ENCODE results near the gene ZNF155. TPM values are rescaled to one million over a fixed set of nuclear protein-coding genes. Genes with fewer than 3 reads are reported as not detected.
A peak's percentile ranks its signal among the peaks of the same experiment; 100 is the strongest.

Gene ZNF155
- total and polyA plus RNA-seq, 10 donors: 5.1 to 18.2 (median 10.2) TPM

DNA sequence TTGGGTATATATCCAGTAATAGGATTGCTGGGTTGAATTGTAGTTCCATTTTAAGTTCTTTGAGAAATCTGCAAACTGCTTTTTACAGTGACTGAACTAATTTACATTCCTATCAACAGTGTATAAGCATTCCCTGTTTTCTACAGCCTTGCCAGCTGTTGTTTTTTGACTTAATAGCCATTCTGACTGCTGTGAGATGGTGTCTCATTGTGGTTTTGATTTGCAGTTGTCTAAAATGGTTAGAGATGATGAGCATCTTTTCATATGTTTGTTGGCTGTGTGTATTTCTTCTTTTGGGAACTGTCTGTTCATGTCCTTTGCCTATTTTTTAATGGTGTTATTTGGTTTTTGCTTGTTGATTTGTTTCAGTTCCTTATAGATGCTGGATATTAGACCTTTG is 37.2 kb downstream of the ZNF155 start:
- no peak for DNase-seq
- intact Hi-C loops (cut with DNase I; ENCODE audit: low total_unique reads): no loop called here
- no peaks in the 10 kb centered on the region for H3K36me3 ChIP-seq
- TF ChIP-seq POLR2A (IDR thresholded peaks at IDR 0.05): no peak
- TF ChIP-seq POLR2AphosphoS5 (IDR thresholded peaks at IDR 0.05): no peak
- TF ChIP-seq, protein P1, sequence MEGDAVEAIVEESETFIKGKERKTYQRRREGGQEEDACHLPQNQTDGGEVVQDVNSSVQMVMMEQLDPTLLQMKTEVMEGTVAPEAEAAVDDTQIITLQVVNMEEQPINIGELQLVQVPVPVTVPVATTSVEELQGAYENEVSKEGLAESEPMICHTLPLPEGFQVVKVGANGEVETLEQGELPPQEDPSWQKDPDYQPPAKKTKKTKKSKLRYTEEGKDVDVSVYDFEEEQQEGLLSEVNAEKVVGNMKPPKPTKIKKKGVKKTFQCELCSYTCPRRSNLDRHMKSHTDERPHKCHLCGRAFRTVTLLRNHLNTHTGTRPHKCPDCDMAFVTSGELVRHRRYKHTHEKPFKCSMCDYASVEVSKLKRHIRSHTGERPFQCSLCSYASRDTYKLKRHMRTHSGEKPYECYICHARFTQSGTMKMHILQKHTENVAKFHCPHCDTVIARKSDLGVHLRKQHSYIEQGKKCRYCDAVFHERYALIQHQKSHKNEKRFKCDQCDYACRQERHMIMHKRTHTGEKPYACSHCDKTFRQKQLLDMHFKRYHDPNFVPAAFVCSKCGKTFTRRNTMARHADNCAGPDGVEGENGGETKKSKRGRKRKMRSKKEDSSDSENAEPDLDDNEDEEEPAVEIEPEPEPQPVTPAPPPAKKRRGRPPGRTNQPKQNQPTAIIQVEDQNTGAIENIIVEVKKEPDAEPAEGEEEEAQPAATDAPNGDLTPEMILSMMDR (IDR thresholded peaks at IDR 0.05 in 8 of 11, conservative IDR thresholded peaks at IDR 0.05 in 3 of 11): no peak
- peaks cover 0 to 56% (median 36%) of the 10 kb centered on the region in 8 donors for H3K9me3 ChIP-seq
- H3K4me3 ChIP-seq: no peak overlapping the region
- no peaks in the 10 kb centered on the region for H3K27me3 ChIP-seq (replicated peaks in 1 of 7)
- H3K4me1 ChIP-seq: peaks cover 0 to 15% (median 13%) of the 10 kb centered on the region in 6 donors
- H3K27ac ChIP-seq: no peak overlapping the region

DNA sequence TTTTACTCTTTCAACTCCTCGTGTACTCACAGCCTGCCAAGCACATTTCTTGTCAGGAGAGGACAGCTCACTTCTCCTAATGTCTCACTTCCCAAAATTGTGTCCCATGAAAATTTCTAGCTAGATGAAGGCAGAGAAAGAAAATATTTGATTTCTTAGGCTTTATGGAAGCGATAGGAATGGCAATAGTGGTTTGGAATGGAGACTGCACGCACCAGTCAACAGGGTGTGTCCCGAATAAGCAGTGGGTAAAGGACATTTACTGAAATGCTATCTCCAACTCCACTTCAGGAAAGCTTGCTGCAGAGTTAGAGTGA is 40.9 kb downstream of the ZNF155 start:
- Histone ChIP-seq H3K36me3 (peaks cover 9 to 36% (median 32%) of the 10 kb centered on the region in 6 donors), H3K27me3 (replicated peaks in 1 of 7) (no peaks in the 10 kb centered on the region), H3K4me1 (peaks cover 0 to 20% (median 16%) of the 10 kb centered on the region in 6 donors), H3K27ac (peak overlapping the region in 7 of 8 donors; percentile 51 to 87 (median 74)), H3K9me3 (peaks cover 10 to 56% (median 39%) of the 10 kb centered on the region in 8 donors), H3K4me3 (peak overlapping the region; percentile 47 to 89 (median 70))
- WGBS, 5 donors: 44 to 50% (median 47%) methylated on average over 4 of the region's 4 CpGs
- intact Hi-C loops (cut with DNase I; ENCODE audit: low total_unique reads): no loop called here
- DNase-seq: no peak
- TF ChIP-seq, protein P1 (IDR thresholded peaks at IDR 0.05 in 8 of 11, conservative IDR thresholded peaks at IDR 0.05 in 3 of 11): no peak
- no peak for TF ChIP-seq POLR2A (IDR thresholded peaks at IDR 0.05)
- TF ChIP-seq POLR2AphosphoS5 (IDR thresholded peaks at IDR 0.05): no peak

DNA sequence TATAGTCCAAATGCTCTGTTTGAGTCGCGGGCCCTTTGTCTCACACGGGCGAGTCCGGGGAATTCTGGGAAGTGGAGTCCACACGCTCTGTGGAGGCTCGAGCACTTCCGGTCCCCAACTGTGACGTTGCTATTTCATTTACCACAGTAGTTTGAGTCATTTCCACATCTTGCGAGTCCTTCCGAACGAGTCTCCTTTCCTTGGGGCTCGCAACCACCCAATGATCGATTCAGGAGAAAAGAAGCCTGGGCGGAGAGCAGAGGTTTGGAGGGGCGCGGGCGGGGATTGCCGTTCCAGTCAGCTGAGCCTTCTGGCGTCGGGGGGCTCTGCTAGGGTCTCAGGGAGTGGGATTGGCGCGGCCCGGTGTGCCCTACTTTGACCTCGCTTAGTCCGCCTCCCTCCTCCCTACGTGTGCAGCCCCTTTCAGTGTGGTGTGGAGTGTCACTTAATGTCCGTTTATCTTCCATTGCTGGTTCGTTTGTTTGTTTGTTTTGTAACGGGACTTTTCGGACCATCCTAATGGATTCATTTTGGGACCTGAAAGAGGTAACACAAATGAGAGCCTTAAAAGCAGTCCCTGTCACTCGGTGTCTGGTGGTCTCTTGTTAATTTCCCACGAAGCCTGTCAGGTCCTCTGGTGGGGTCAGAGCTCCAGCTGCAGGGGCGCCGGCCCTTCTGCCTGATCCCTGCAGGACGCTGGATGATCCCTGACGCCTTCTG is 41.4 kb downstream of the ZNF155 start, which contains the start of gene ZNF222:
Gene ZNF222 (plus strand): TSS at position 163 of the 720 bp plus-strand sequence. CDS start 58 bp downstream, at position 221.
- TF ChIP-seq POLR2A (IDR thresholded peaks at IDR 0.05): no peak
- peak; percentile 53 to 78 (median 64) for TF ChIP-seq POLR2AphosphoS5 (IDR thresholded peaks at IDR 0.05)
- TF ChIP-seq, protein P1 (IDR thresholded peaks at IDR 0.05 in 8 of 11, conservative IDR thresholded peaks at IDR 0.05 in 3 of 11): no peak
- peak; percentile 94 for DNase-seq
- intact Hi-C loops (cut with DNase I; ENCODE audit: low total_unique reads): no loop called here
- Histone ChIP-seq H3K27me3 (replicated peaks in 1 of 7) (no peaks in the 10 kb centered on the region), H3K36me3 (peaks cover 12 to 41% (median 37%) of the 10 kb centered on the region in 6 donors), H3K9me3 (peaks cover 10 to 56% (median 40%) of the 10 kb centered on the region in 8 donors), H3K4me3 (peak within 1 kb of the TSS; percentile 47 to 89 (median 70)), H3K4me1 (peaks cover 0 to 20% (median 16%) of the 10 kb centered on the region in 6 donors), H3K27ac (peak within 1 kb of the TSS in 7 of 8 donors; percentile 51 to 87 (median 74))
- 3 to 6% (median 3%) methylated on average over 30 to 37 of the region's 37 CpGs for WGBS, 5 donors

DNA sequence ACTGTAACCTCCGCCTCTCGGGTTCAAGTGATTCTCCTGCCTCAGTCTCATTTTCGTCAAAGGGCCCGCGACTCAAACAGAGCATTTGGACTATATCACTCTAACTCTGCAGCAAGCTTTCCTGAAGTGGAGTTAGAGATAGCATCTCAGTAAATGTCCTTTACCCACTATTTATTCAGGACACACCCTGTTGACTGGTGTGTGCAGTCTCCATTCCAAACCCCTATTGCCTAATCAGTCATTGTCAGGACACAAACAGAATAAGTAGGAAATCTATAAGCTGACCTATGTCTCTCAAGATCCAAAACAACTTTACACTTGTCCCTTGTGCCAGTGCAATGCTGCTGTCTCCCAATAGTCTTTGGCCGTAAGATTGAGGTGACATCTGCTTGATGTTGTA is 42.6 kb downstream of the ZNF155 start:
- 96 to 98% (median 98%) methylated on average over 6 of the region's 6 CpGs for WGBS, 5 donors

More for the DNA sequence above, 42.6 kb downstream of the ZNF155 start:
- TF ChIP-seq, protein P1 (IDR thresholded peaks at IDR 0.05 in 8 of 11, conservative IDR thresholded peaks at IDR 0.05 in 3 of 11): no peak
- TF ChIP-seq POLR2A (IDR thresholded peaks at IDR 0.05): no peak
- no peak for TF ChIP-seq POLR2AphosphoS5 (IDR thresholded peaks at IDR 0.05)
- H3K4me1 ChIP-seq: peaks cover 0 to 20% (median 16%) of the 10 kb centered on the region in 6 donors
- no peak for DNase-seq
- H3K36me3 ChIP-seq: peaks cover 18 to 53% (median 50%) of the 10 kb centered on the region in 6 donors
- intact Hi-C loops (cut with DNase I; ENCODE audit: low total_unique reads): no loop called here
- H3K4me3 ChIP-seq: no peak overlapping the region
- H3K27ac ChIP-seq: no peak overlapping the region
- peaks cover 16 to 63% (median 46%) of the 10 kb centered on the region in 8 donors for H3K9me3 ChIP-seq
- H3K27me3 ChIP-seq (replicated peaks in 1 of 7): no peaks in the 10 kb centered on the region

Data from spleen (tissue), 11 donors.